VCaP (cell line): ENCODE measurements around the gene LRRC2.

Experiments
- H3K27ac ChIP-seq: fragments of 450-650 bp; 2 replicates; pipeline ENCODE4 v1.5.1; 2017
- TF ChIP-seq, protein P1 (sequence below): fragments of 450-650 bp; conservative IDR thresholded peaks from 2 replicates; pipeline ENCODE4 v1.5.1; 2017; ENCODE audit warnings: mild to moderate bottlenecking, moderate library complexity

Gene LRRC2

DNA sequence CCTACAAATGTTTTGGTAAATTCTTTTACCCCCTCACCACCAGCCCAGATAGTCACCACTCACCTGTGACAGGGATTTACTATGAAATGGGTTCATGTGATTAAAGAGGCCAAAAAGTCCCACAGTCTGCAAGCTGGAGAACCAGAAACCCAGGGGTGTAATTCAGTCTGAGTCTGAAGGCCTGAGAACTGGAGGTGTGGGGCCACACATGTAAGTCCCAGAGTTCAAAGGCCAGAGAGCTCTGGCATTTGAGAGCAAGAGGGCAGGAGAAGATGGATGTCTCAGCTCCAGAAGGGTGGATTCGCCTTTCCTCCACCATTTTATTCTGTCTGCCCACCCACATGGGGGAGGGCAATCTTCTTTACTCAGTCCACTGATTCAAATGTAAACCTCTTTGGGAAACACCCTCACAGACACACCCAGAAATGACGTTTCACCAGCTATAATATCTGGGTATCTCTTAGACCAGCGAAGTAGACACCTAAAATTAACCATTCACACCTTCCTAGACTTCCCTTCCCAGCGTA lies 56.4 kb downstream of the LRRC2 start:
- H3K27ac ChIP-seq, result no peak overlapping the region
- TF ChIP-seq, protein P1, sequence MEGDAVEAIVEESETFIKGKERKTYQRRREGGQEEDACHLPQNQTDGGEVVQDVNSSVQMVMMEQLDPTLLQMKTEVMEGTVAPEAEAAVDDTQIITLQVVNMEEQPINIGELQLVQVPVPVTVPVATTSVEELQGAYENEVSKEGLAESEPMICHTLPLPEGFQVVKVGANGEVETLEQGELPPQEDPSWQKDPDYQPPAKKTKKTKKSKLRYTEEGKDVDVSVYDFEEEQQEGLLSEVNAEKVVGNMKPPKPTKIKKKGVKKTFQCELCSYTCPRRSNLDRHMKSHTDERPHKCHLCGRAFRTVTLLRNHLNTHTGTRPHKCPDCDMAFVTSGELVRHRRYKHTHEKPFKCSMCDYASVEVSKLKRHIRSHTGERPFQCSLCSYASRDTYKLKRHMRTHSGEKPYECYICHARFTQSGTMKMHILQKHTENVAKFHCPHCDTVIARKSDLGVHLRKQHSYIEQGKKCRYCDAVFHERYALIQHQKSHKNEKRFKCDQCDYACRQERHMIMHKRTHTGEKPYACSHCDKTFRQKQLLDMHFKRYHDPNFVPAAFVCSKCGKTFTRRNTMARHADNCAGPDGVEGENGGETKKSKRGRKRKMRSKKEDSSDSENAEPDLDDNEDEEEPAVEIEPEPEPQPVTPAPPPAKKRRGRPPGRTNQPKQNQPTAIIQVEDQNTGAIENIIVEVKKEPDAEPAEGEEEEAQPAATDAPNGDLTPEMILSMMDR, result no peak

DNA sequence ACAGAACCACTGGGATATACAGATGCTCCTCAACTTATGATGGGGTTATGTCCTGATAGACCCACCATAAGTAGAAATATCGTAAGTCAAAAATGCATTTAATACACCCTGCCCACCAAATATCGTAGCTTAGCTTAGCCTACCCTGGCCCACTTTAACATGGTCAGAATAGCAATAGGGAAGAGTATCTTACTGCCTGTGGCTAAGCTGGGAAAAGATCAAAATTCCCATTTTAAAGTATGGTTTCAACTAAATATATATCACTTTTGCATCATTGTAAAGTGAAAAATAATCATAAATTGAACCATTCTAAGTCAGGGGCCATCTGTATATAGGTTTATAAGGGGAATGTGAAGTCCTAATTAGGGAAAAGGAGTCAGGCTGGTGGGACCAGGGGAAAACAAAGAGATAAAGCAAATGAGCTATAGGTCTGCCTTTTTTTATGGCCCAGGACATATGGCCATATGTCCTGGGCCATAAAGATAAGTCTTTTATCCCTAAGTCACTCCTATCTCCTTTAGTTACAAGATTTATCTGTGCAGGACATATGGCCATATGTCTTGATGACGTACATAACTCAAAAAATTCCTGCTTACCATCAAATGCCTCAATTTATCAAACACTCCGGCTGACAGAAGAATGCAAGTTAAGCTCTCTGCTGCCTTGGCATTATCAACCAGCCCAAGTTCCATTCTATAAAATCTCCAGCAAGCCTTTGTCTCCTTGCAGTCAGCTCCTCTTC lies 57.1 kb downstream of the LRRC2 start:
- TF ChIP-seq, protein P1, result no peak
- H3K27ac ChIP-seq, result no peak overlapping the region

DNA sequence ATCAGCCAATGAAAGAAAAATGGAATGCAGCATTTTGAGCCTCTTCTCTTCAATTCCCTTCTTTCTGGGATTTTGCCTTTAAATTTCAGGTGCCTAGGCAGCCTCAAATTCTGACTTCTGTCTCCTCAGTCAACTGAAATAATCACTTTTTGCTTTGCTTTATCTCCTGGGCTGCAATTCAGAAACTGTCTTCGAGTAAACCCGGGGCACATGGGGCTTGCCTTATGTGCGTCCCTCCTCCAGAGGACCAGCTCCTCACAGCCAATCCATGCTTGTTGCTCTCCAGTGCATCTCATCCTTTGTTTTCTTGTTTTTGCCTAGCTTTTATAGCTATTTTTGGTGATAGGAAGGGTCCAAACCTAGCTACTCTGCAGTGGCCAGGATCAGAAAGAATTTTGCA lies 59.6 kb downstream of the LRRC2 start:
- no peak overlapping the region for H3K27ac ChIP-seq
- TF ChIP-seq, protein P1, result no peak

DNA sequence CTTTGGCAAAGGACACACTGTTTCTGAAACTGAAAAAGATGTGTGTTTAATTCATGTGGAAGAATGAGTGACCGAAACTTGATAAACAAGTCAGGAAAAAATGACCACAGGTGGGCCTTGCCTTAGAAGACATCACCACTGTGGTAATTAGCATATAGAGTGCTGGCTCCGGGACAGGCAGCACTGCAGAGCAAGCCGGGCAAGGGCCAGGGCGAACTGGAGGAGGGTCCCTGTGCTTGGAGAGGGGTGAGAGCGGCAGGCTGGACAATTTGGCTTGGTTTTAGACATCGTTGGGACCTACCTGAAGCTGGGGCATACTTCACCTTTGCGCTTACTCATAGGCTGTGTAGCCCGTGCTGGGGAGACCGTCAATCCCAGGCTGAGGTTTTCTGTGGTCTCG lies 60.1 kb downstream of the LRRC2 start:
- TF ChIP-seq, protein P1, result no peak
- H3K27ac ChIP-seq, result no peak overlapping the region

DNA sequence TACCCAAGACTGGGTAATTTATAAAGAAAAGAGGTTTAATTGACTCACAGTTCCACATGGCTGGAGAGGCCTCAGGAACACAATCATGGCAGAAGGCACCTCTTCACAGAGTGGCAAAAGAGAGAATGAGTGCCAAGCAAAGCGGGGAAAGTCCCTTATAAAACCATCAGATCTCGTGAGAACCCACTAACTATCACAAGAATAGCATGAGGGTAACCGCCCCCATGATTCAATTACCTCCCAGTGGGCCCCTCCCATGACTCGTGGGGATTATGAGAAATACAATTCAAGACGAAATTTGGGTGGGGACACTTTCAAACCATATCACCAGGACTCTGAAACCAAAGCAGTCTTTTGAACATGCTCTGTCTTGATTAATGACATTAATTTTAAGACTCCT lies 61.3 kb downstream of the LRRC2 start:
- no peak overlapping the region for H3K27ac ChIP-seq
- TF ChIP-seq, protein P1, result no peak

DNA sequence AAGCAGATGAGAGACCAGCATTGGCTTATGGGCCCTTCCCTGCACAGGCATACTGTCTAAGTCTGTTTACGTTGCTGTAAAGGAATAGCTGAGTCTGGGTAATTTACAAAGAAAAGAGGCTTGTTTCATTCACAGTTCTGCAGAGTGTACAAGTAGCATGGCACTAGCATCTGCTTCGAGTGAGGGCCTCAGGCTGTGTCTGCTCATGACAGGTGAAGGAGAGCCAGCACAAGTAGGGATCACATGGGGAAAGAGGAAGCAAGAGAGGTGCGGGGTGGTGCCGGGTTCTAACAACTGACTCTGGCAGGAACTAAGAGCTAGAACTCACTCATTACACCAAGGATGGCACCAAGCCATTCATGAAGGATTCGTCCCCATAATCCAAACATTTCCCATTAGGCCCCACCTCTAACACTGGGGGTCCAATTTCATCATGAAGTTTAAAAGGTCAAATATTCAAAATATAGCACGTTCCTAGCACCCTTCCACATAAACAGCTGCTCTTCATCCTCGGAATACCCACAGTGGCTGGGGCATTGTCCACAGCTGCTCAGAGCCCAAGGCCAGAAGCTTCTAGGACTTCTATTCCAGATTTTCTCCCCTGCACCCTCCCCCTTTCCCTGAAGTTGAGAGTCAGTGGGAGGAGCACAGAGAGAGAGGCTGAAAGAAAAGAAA lies 62.8 kb downstream of the LRRC2 start:
- TF ChIP-seq, protein P1, result no peak

DNA sequence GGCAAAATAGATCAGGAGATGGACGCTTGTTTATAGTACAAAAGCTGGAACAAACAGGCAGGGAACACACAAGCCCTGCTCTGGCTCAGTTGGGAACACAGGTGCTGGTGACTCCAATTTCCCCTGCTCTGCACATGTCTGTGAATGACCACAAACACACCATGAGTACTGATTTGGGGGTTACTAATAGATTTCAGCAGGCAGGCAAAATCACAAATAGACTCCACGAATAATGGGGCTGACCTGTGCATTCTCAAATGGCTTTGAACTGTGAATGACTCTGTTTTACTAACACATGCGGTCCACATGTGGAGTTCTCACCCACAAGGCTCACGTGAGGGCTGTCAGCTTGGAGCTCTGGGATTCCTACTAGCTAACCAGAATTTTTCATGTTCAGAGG lies 64.4 kb downstream of the LRRC2 start:
- TF ChIP-seq, protein P1, result no peak
- H3K27ac ChIP-seq, result no peak overlapping the region

More for the DNA sequence above, 62.8 kb downstream of the LRRC2 start:
- H3K27ac ChIP-seq, result no peak overlapping the region
